Esophagus muscularis mucosa (tissue), 4 donors: ENCODE results near the gene SETD1A.

Source experiments
- CTCF ChIP-seq, 3 experiments: fragments of 200-600 bp in 2 of 3; fragments of 450-650 bp in 1 of 3; sonication (generic) in 2 of 3; IDR thresholded peaks; one replicate each; pipeline ENCODE4 v1.5.1; 2017 to 2019; ENCODE audit warnings: antibody characterized with exemption in 3 of 3, mild to moderate bottlenecking in 2 of 3, moderate library complexity in 1 of 3
- EP300 ChIP-seq: sonication (generic); formaldehyde crosslinking; IDR thresholded peaks from one replicate; pipeline ENCODE4 v1.6.1; 2017; ENCODE audit warnings: antibody characterized with exemption
- POLR2A ChIP-seq: fragments of 450-650 bp; IDR thresholded peaks from one replicate; pipeline ENCODE4 v1.6.1; 2017; ENCODE audit warnings: antibody characterized with exemption, moderate library complexity, mild to moderate bottlenecking, low read depth
- POLR2AphosphoS5 ChIP-seq, 2 donors: sonication (generic); formaldehyde crosslinking; IDR thresholded peaks; one replicate each; pipeline ENCODE4 v1.6.1; 2017; ENCODE audit warnings: antibody characterized with exemption in 2 of 2

- TF ChIP-seq CTCF (IDR thresholded peaks at IDR 0.05): no peak
- TF ChIP-seq POLR2AphosphoS5 (IDR thresholded peaks at IDR 0.05): no peak
- no peak for TF ChIP-seq POLR2A
- no peak for TF ChIP-seq EP300
Measured at GRCh38 chr16:30954993-30955392, 2.6 kb upstream of the SETD1A start.
